ENCODE data around the gene GRWD1.
A peak's percentile ranks its signal among the peaks of the same experiment; 100 is the strongest.

- TF ChIP-seq CTCF (IDR thresholded peaks at IDR 0.05 in 4 of 5, conservative IDR thresholded peaks at IDR 0.05 in 1 of 5) (peak; percentile 34 to 67 (median 54)), POLR2A (IDR thresholded peaks at IDR 0.05) (no peak)
Measured at GRCh38 chr19:48506138-48506733, 60.5 kb downstream of the GRWD1 start.

Measured in gastrocnemius medialis (tissue), 4 donors.